GM18502 (cell line): ENCODE measurements around the gene PARP3.
"Not testable (repeated sequence)": the region's sequence is repeated elsewhere in the genome, so short reads cannot be mapped to it uniquely, and the experiment has no call there.

ENCODE experiments used
- ATAC-seq: cut with Tn5 transposase; IDR thresholded peaks from one replicate; pipeline ENCODE4 v1.9.1; 2021; ENCODE audit warnings: mild to moderate bottlenecking; ENCODE audit not compliant: unreplicated experiment, poor library complexity

The PARP3 gene

DNA sequence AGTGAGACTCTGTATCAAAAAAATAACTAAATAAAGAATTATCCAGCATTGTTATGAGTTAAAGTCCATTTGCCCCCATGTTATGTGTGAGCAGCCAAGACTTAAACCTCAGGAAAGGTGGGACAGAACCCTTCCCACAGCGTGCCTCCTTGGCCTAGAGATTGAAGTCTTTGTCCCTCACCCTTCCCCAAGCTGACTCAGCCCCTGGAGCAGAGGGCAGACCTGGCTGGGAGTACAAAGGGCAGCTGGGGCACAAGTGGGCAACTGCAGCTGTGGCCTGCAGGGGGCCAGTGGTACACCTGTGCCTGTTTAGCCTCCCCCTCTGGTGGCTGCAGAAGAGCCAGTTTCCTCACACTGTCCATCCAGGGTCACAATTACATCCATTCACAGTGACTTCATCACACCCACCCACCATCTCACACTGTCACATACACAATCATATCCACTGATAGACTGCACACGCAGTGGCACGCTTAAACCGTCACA, 40.2 kb downstream of the PARP3 start:
- peak; percentile 52 for ATAC-seq

DNA sequence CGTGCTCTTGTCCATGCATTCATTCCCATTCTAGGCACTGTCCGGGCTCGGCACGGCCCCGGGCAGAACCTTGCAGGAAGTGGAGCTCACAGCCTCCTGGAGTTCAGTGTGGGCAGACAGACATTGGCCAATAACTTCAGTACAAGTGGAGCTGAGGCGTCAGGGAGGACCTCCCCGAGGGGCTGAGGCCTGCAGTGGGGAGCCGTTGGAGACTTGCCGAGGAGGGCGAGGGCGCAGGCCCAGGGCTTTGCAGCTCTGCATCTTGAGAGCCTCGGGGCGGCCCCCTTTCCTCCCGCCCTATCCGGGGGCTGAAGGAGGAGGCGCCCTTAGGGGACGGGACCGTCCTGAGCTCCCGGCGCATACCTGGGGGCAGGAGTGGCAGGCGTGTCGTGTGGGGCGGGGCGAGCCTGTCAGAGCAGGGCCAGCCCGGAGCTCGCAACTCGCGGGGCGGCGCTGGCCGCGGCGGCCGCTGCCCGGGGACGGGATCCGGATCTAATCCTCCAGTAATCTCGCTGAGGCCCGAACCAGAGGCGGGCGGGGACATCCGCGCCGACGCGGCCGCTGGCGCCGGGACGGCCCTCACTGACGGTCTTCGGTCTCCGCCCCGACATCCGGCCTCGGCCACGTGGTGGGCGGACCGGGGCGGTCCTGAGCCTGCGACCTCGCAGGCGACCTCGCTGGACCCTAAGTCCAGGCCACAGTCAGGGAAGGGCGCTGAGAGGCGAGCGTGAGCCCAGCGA, 40.8 kb downstream of the PARP3 start, which contains the start of gene ACY1:
Gene ACY1, plus strand, starts transcription at position 698 of the 740 bp plus-strand sequence. CDS start 530 bp downstream, outside the sequence.
- ATAC-seq = peak; percentile 74

DNA sequence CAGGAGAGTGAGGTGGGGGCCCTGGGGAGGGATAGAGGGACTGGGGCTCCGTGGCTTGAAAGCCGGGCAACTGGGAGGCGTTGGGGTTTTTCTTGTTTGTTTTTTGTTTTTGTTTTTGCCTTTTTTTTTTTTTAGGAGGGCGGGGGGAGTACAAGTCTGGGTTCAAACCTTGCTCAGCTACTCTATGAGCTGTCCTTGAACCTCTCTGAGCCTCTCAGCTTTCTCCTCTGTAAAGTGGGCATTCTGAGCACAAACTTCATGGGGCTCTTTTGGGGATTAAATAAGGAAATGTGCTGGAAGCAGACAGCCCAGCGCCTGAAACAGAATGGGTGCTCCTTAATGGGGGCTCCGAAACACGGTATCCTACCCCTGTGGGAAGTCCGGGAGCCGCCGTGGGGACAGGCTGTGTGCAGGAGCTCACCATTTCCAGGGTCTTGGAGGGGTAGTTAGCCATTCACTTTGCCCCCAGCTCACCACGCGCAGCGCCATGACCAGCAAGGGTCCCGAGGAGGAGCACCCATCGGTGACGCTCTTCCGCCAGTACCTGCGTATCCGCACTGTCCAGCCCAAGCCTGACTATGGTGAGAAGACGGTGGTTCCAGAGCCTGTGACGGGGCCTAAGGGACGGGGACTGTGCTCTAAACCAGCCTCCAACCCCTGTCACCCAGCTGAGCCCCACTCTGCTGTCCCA, 41.6 kb downstream of the PARP3 start:
- no peak for ATAC-seq

DNA sequence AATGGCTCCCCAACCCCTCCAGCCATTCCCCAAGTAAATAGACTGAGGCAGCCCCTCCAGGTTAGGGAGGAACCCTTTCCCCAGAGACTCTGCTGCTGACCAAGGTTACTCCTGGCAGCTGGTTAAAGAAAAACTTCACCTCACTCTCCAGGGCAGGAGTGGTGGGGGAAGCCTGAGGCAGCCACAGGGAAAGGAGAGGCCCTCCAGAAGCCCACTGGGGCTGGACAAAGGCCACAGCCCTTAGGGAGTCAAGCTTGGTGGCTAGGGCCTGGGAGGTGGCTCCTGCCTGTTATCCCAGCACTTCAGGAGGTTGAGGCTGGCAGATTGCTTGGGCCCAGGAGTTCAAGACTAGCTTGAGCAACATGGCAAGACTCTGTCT, 42.1 kb downstream of the PARP3 start:
- ATAC-seq = no peak

DNA sequence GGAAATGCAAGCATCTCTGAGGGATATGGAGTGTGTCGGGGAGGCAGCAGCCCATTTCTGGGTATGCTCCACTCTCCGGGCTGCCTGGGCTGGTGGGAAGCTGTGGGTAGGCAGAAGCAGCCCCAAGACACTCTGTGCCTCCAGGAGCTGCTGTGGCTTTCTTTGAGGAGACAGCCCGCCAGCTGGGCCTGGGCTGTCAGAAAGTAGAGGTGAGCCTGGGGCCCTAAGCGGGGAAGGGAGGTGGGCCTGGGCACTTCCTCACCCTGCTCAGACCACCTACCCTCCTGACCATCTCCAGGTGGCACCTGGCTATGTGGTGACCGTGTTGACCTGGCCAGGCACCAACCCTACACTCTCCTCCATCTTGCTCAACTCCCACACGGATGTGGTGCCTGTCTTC, 42.9 kb downstream of the PARP3 start:
- no peak for ATAC-seq

DNA sequence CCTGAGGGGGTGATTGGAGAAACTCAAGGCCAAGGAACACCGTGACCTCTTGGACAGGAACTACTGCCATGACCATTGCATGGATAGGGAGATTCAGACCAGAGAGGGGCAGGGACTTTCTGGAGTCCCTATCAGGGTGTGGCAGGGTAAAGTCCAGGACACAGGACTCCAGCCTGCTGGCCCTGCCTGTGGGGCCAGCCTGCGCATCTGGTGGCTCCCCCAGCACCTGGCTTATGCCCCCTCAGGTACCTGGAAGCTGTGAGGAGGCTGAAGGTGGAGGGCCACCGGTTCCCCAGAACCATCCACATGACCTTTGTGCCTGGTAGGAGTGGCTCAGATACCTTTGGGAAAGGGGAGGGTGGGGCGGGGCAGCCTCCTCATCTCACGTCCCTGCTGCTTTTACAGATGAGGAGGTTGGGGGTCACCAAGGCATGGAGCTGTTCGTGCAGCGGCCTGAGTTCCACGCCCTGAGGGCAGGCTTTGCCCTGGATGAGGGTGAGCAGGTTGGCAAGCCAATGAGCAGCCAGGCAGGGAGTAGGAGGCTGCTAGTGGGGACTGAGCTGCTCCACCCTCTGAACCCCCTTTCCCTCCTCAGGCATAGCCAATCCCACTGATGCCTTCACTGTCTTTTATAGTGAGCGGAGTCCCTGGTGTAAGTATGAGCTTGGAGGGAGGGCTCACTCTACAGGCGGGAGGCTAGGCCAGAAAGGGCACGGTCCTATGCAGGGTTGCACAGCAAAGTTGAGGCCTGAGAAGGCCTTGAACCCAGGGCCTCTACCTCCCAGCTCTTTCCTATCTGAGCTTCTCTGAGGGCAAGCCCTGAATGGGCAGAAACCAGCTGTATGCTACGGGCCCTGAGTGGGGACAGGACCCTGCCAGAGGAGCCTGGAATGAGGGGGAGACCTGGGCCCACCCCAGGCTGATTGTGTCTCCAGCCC, 44.1 kb downstream of the PARP3 start:
- no peak for ATAC-seq

DNA sequence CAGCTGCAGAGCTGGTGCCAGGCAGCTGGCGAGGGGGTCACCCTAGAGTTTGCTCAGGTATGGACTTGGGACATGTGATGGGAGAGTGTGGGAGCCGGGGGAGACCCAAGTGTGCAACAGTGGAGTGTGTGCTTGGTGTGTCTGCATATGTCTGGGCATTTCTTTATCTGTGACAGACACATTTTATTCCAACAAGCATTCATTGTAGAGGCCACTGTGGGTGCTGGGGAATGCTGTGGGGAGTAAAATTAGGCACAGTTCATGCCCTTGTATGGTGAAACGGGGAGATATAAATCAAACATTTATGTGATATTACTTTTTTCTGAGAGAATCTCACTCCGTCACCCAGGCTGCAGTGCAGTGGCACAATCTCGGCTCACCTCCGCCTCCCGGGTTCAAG, 45.4 kb downstream of the PARP3 start:
- ATAC-seq = no peak

DNA sequence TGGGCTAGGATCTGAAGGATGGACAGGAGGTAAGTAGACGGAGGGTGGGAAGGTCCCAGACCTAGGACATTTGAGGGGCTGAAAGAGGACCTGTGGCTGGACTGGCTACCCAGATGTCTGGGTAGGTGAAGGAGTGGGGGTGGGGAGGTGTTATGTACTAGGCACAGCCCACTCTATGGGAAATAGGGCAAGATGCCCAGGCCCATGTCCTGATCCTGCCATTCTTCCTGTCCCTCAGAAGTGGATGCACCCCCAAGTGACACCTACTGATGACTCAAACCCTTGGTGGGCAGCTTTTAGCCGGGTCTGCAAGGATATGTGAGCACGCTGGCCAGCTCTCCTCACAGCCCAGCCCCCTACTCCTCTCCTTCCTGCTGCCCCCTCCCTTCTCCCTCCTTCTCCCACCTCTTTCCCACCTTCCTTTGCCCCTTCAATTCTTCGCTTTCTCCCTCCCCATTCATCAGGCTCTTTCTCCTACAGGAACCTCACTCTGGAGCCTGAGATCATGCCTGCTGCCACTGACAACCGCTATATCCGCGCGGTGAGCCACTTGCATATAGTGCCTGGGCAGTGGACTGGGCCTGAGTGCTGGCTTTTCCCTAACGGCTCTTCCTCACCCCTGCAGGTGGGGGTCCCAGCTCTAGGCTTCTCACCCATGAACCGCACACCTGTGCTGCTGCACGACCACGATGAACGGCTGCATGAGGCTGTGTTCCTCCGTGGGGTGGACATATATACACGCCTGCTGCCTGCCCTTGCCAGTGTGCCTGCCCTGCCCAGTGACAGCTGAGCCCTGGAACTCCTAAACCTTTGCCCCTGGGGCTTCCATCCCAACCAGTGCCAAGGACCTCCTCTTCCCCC, 46.4 kb downstream of the PARP3 start:
- no peak for ATAC-seq

DNA sequence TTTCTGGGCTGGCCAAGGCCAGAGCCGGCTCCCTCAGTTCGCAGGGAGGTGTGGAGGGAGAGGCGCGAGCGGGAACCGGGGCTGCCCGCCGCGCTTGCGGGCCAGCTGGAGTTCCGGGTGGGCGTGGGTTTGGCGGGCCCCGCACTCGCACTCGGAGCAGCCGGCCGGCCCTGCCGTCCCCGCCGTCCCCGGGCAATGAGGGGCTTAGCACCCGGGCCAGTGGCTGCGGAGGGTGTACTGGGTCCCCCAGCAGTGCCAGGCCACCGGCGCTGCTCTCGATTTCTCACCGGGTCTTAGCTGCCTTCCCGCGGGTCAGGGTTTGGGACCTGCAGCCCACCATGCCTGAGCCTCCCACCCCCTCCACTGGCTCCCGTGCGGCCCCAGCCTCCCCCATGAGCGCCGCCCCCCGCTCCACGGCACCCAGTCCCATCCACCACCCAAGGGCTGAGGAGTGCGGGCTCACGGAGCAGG, 48.4 kb downstream of the PARP3 start:
- not testable (repeated sequence) for ATAC-seq

DNA sequence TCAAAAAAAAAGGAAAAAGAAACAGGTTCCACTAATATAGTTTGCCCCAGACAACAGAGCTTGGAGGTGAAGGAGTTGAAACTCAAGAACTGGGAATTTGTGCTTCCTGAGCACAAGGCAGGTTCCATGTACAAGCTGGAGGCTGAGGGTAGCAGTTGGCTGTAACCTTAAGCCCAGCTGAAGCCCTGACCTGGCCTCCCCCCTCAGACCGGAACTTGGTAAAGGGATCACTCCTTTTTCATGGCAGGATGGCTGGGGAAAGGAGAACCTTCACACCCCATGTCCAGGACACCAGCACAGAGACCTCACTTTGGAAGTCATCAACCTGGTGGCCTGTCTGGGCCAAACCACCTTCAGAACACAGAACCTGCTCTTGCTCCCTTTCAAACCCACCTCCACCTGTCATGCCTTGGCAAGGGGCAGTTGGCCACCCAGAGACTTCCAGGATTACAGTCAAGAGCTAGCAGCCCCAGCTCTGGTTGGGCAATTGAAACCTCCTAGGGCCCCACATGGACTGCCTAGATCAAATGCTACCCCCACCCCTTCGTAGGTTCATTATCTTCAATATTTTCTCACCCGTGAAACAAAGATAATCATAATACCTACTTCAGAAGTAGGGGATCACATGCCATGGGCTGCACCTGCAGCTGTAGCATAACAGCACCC, 50.0 kb downstream of the PARP3 start:
- ATAC-seq = no peak

DNA sequence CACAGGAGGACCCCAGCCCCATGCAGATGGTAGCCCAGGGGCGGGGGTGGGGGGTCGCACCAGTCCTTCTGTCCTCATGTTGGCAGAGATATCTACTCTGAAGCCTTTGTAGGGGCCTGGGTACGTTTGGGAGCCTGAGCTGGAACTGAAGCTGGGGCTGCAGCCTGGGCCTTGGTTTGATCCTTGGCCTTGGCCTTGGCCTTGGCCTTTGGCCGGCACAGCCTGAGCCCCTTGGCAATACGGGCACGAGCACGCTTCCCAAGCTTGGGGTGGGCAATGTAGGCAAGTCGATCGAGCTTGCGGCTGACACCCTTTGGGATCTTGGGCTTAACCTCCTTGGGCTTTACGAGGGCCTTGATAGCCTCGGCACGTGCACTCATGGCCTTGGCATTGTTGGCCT, 51.5 kb downstream of the PARP3 start:
- not testable (repeated sequence) for ATAC-seq

DNA sequence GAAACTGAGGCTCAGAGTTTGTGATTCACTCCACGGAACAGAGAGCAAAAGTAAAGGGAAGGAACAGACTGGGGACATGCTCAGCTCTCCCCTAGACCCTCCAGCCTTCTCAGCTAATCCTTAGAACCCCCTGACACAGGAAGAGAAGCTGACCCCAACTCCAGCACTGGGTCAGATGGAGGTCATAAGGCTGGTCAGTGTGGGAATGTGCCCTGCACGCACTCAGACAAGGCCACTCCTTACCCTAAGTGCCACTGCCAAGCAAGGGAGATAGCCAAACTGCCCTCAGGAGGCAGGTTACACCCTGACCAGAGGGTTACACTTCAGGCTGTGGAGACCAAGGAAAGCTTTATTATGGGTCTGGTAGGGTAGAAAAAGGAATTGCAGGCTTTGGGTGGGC, 52.4 kb downstream of the PARP3 start:
- no peak for ATAC-seq

DNA sequence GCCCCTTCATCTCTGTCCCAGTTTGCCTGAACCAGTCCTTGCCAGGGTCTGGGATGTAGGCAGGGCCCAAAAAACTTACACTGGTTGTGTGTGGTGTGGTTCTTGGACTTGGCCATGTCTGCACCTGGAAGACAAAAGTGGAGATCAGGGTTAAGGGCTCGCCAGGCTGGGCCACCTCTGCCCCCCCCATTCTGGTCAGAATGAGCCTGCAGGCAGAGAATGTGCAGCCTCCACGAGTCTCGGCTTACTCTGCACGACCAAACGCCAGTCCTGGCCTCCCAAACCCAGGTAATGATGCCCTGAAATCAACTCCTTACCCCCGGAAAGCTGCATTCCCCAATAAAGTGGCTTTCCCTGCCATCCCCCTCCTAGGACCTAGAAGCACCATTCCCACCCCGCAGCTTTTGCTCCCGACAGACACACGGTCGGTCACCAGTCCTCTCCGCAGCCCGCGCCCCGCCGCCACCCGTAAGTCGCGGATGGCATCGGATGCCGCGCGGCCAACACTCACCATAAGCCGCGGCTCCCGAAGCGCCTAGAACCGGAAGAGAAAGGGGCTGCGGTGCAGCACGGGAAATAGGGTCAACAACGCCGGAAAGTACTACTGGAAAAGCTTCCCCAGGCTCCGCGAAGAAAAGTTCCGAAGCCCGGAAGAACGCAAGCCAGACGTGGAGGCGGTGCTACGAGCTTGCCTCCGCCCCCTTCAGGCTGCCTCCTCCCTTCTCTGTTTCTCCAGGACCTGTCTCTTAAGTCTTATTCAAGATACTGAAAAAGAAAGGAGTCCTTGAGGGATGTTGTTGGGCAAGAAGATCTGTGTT, 53.4 kb downstream of the PARP3 start, which contains the start of gene RPL29:
Gene RPL29, minus strand, starts transcription at position 550 of the 818 bp plus-strand sequence. Its CDS starts 434 bp downstream, at position 116.
- peak; percentile 81 for ATAC-seq

DNA sequence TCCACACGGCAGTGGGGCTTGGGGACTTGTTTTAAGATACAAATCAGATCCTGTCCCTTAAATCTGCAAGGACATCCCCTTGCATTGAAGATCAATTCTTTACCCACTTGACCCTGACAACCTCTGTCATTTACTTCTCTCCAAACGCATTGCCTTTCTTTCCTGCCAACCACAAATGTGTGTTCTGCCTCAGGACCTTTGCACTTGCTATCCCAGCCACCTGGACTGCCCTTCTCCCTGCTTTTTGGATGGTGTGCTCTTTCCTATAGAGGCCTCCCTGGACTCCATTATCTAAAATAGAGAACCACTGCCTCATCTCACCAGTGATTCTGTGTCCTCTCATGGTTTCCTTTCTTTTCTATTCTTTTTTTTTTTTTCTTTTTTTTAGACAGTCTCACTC, 55.0 kb downstream of the PARP3 start:
- ATAC-seq = no peak

DNA sequence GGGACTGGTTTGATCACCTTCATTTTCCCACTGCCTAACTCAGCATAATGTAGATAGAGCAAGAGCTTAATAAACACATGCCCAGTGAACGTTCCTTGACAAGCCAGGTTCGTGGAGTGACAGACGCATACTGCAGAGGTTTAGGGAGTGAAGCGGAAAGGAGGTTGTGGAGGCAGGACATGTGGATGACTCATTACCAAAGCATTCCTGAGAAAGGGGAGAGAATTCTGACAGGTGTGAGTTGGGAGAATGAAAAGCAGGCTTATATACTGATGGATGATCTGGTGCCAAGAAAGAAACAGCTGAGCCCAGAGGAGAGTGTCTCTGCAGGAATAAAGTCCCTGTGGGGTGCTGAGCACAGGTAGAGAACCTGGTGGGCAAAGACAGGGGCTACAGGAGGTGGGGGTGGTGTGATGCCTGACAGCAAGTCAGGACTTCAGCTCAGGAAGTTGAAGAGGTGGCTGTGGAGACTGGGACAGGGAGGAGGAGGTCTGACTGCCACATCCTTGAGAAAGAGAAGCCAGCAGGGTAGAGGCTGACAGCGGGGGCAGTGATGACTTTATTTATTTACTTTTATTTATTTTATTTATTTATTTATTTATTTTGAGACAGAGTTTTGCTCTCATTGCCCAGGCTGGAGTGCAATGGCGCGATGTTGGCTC, 55.9 kb downstream of the PARP3 start:
- ATAC-seq = no peak
